NCI-H1436 (cell line): Measurements from ENCODE around the gene ATXN2.
"Not testable (repeated sequence)": the region's sequence is repeated elsewhere in the genome, so short reads cannot be mapped to it uniquely, and the experiment has no call there.

ENCODE experiments used
- DNase-seq: peaks from one replicate; lab custom pipeline; 2025; lab: John Stamatoyannopoulos, UW

ATXN2 gene

GRCh38 chr12:111494676-111495075, 104.4 kb downstream of the ATXN2 start:
- DNase-seq = no peak

GRCh38 chr12:111492979-111493378, 106.1 kb downstream of the ATXN2 start:
- not testable (repeated sequence) for DNase-seq

GRCh38 chr12:111488798-111489197, 110.3 kb downstream of the ATXN2 start:
- no peak for DNase-seq

- DNase-seq = no peak
Observed at GRCh38 chr12:111488271-111488670, 110.8 kb downstream of the ATXN2 start.

- DNase-seq = no peak
Observed at GRCh38 chr12:111482462-111482861, 116.7 kb downstream of the ATXN2 start.

- no peak for DNase-seq
Observed at GRCh38 chr12:111471236-111471635, 127.9 kb downstream of the ATXN2 start.

- no peak for DNase-seq
Observed at GRCh38 chr12:111469401-111469800, 129.7 kb downstream of the ATXN2 start.

GRCh38 chr12:111467857-111468241, 131.3 kb downstream of the ATXN2 start:
- no peak for DNase-seq

GRCh38 chr12:111467092-111467856, 131.8 kb downstream of the ATXN2 start:
- DNase-seq = no peak

- DNase-seq = no peak
Observed at GRCh38 chr12:111462210-111462769, 136.8 kb downstream of the ATXN2 start.

- DNase-seq = not testable (repeated sequence)
Observed at GRCh38 chr12:111460111-111460510, 139.0 kb downstream of the ATXN2 start.

GRCh38 chr12:111458546-111459172, 140.5 kb downstream of the ATXN2 start:
- no peak for DNase-seq

- DNase-seq = no peak
Observed at GRCh38 chr12:111457577-111457976, 141.5 kb downstream of the ATXN2 start.

GRCh38 chr12:111457071-111457470, 142.0 kb downstream of the ATXN2 start:
- no peak for DNase-seq

- no peak for DNase-seq
Observed at GRCh38 chr12:111455448-111456320, 143.4 kb downstream of the ATXN2 start.

- no peak for DNase-seq
Observed at GRCh38 chr12:111454716-111455447, 144.2 kb downstream of the ATXN2 start.

GRCh38 chr12:111454311-111454710, 144.8 kb downstream of the ATXN2 start:
- no peak for DNase-seq

GRCh38 chr12:111453071-111453989, 145.8 kb downstream of the ATXN2 start:
- DNase-seq = no peak

- DNase-seq = peak; percentile 13
Observed at GRCh38 chr12:111451649-111452129, 147.4 kb downstream of the ATXN2 start.

GRCh38 chr12:111451232-111451631, 147.9 kb downstream of the ATXN2 start:
- DNase-seq = no peak
